Neural cell (in vitro differentiated cells): Measurements from ENCODE around the gene GTPBP4. TPM values are rescaled to one million over a fixed set of nuclear protein-coding genes. Genes with fewer than 3 reads are reported as not detected.

Experiments
- H2AFZ ChIP-seq: fragments of 200-600, 300-800 bp; sonication (generic), shearing (Covaris generic); 2 replicates; pipeline ENCODE4 v1.6.0; 2014; ENCODE audit warnings: low read depth, mild to moderate bottlenecking, antibody characterized with exemption, low read length, moderate library complexity
- H3F3A ChIP-seq: fragments of 200-600 bp; shearing (Covaris generic); 2 replicates; pipeline ENCODE4 v1.6.1; 2016; ENCODE audit warnings: mild to moderate bottlenecking, moderate library complexity, mixed read lengths, antibody characterized with exemption, low read length; ENCODE audit not compliant: insufficient read depth, poor library complexity, severe bottlenecking
- H3K27ac ChIP-seq: fragments of 200-600, 300-800 bp; sonication (generic), shearing (Covaris generic); 2 replicates; pipeline ENCODE4 v1.5.1; 2014; ENCODE audit warnings: mild to moderate bottlenecking, low read length, moderate library complexity
- H3K27me3 ChIP-seq: fragments of 300-800, 200-600 bp; sonication (generic), shearing (Covaris generic); 2 replicates; pipeline ENCODE4 v1.6.0; 2014; ENCODE audit warnings: mild to moderate bottlenecking, low read depth, low read length, moderate library complexity; ENCODE audit not compliant: insufficient read depth
- H3K36me3 ChIP-seq: fragments of 300-800, 200-600 bp; sonication (generic), shearing (Covaris generic); 2 replicates; pipeline ENCODE4 v1.5.1; 2014; ENCODE audit warnings: mild to moderate bottlenecking, antibody characterized with exemption, low read length, moderate library complexity; ENCODE audit not compliant: insufficient read depth
- H3K4me2 ChIP-seq: fragments of 300-800, 200-600 bp; sonication (generic), shearing (Covaris generic); 2 replicates; pipeline ENCODE4 v1.6.0; 2014; ENCODE audit warnings: mild to moderate bottlenecking, low read length
- H3K4me3 ChIP-seq: fragments of 300-800, 200-600 bp; sonication (generic), shearing (Covaris generic); 2 replicates; pipeline ENCODE4 v1.5.1; 2014; ENCODE audit warnings: mild to moderate bottlenecking, low read length, moderate library complexity
- H3K79me2 ChIP-seq: fragments of 200-600 bp; shearing (Covaris generic); replicated peaks from 2 replicates; pipeline ENCODE4 v1.6.0; 2014; ENCODE audit warnings: mild to moderate bottlenecking, low read length, moderate library complexity; ENCODE audit not compliant: insufficient read depth
- H3K9ac ChIP-seq: fragments of 300-800, 200-600 bp; sonication (generic), shearing (Covaris generic); 2 replicates; pipeline ENCODE4 v1.6.1; 2016; ENCODE audit warnings: mild to moderate bottlenecking, low read length, mixed read lengths
- H3K9me2 ChIP-seq: fragments of 200-600 bp; shearing (Covaris generic); 2 replicates; pipeline ENCODE4 v1.6.1; 2016; ENCODE audit warnings: mild to moderate bottlenecking, low read length, mixed read lengths; ENCODE audit not compliant: insufficient read depth
- H3K9me3 ChIP-seq: fragments of 200-600, 300-800 bp; sonication (generic), shearing (Covaris generic); 2 replicates; pipeline ENCODE4 v1.6.1; 2016; ENCODE audit warnings: mild to moderate bottlenecking, mixed run types, low read length, moderate library complexity, mixed read lengths
- H4K20me1 ChIP-seq: fragments of 200-600 bp; shearing (Covaris generic); 2 replicates; pipeline ENCODE4 v1.6.1; 2016; ENCODE audit warnings: mild to moderate bottlenecking, mixed run types; ENCODE audit not compliant: insufficient read depth
- CTCF ChIP-seq: fragments of 450-650 bp; IDR thresholded peaks from 2 replicates; pipeline ENCODE4 v1.5.1; 2014; ENCODE audit warnings: antibody characterized with exemption, mild to moderate bottlenecking, moderate library complexity; ENCODE audit not compliant: poor library complexity, severe bottlenecking
- EP300 ChIP-seq: fragments of 450-650 bp; conservative IDR thresholded peaks from 2 replicates; pipeline ENCODE4 v1.6.1; 2014; ENCODE audit warnings: antibody characterized with exemption, mild to moderate bottlenecking, moderate library complexity; ENCODE audit not compliant: poor library complexity, severe bottlenecking
- EZH2 ChIP-seq: fragments of 200-600, 300-800 bp; shearing (Covaris generic), sonication (generic); IDR thresholded peaks from 2 replicates; pipeline ENCODE4 v1.6.1; 2014; ENCODE audit warnings: antibody characterized with exemption, low read length, borderline replicate concordance, mild to moderate bottlenecking; ENCODE audit not compliant: insufficient read depth, poor library complexity, severe bottlenecking
- MXI1 ChIP-seq: fragments of 450-650 bp; conservative IDR thresholded peaks from 2 replicates; pipeline ENCODE4 v1.6.1; 2014; ENCODE audit warnings: antibody characterized with exemption, mild to moderate bottlenecking; ENCODE audit not compliant: poor library complexity, severe bottlenecking
- POLR2AphosphoS5 ChIP-seq: IDR thresholded peaks from 2 replicates; pipeline ENCODE4 v1.6.1; 2012
- RAD21 ChIP-seq: fragments of 450-650 bp; conservative IDR thresholded peaks from 2 replicates; pipeline ENCODE4 v1.6.1; 2014; ENCODE audit warnings: antibody characterized with exemption, mild to moderate bottlenecking, moderate library complexity
- REST ChIP-seq: IDR thresholded peaks from 2 replicates; pipeline ENCODE4 v1.6.1; 2012; ENCODE audit warnings: borderline replicate concordance
- SMC3 ChIP-seq: fragments of 450-650 bp; conservative IDR thresholded peaks from 2 replicates; pipeline ENCODE4 v1.6.1; 2014; ENCODE audit warnings: antibody characterized with exemption, mild to moderate bottlenecking, moderate library complexity; ENCODE audit not compliant: poor library complexity
- TAF1 ChIP-seq: IDR thresholded peaks from 2 replicates; pipeline ENCODE4 v1.6.1; 2012; ENCODE audit warnings: low read depth
- polyA plus RNA-seq: library from polyadenylated mRNA; depleted of rRNA; stranded (reverse); fragments of >200 nt; gene quantifications from 2 replicates; pipeline ENCODE4 v1.2.3, GENCODE V29; 2014

Gene GTPBP4
- polyA plus RNA-seq, 1 donor from 2014 or later, result 32.7 TPM

GRCh38 chr10:1040133-1040532 is 51.9 kb downstream of the GTPBP4 start:
- Histone ChIP-seq H3K36me3 (peaks cover 6% of the 10 kb centered on the region), H3F3A (peaks cover 3% of the 10 kb centered on the region), H3K4me2 (no peak overlapping the region), H3K27me3 (no peaks in the 10 kb centered on the region), H2AFZ (no peak overlapping the region), H3K9me2 (no peaks in the 10 kb centered on the region), H3K27ac (no peak overlapping the region), H3K79me2 (peaks cover 47% of the 10 kb centered on the region), H3K9ac (no peak overlapping the region), H3K4me3 (no peak overlapping the region), H3K9me3 (no peaks in the 10 kb centered on the region), H4K20me1 (peaks cover 14% of the 10 kb centered on the region)
- TF ChIP-seq TAF1 (no peak), REST (no peak), MXI1 (no peak), SMC3 (no peak), EZH2 (no peak), EP300 (no peak), RAD21 (no peak), CTCF (no peak), POLR2AphosphoS5 (no peak)

- TF ChIP-seq SMC3, result no peak
- no peak for TF ChIP-seq MXI1
- no peak for TF ChIP-seq CTCF
- no peak for TF ChIP-seq POLR2AphosphoS5
- TF ChIP-seq EZH2, result no peak
- no peak for TF ChIP-seq EP300
- TF ChIP-seq RAD21, result no peak
- TF ChIP-seq REST, result no peak
- no peak for TF ChIP-seq TAF1
- H3K79me2 ChIP-seq, result peaks cover 59% of the 10 kb centered on the region
- peaks cover 3% of the 10 kb centered on the region for H3F3A ChIP-seq
- H3K36me3 ChIP-seq, result peaks cover 6% of the 10 kb centered on the region
- no peaks in the 10 kb centered on the region for H3K9me2 ChIP-seq
- H3K27ac ChIP-seq, result no peak overlapping the region
- H2AFZ ChIP-seq, result no peak overlapping the region
- H3K9me3 ChIP-seq, result no peaks in the 10 kb centered on the region
- no peaks in the 10 kb centered on the region for H3K27me3 ChIP-seq
- peaks cover 16% of the 10 kb centered on the region for H4K20me1 ChIP-seq
- H3K4me2 ChIP-seq, result no peak overlapping the region
- H3K9ac ChIP-seq, result no peak overlapping the region
- no peak overlapping the region for H3K4me3 ChIP-seq
Observed at GRCh38 chr10:1041514-1041913, 53.3 kb downstream of the GTPBP4 start.
